Astrocyte (in vitro differentiated cells and primary cell): ENCODE measurements around the gene MFAP2. TPM values are rescaled to one million over a fixed set of nuclear protein-coding genes. Genes with fewer than 3 reads are reported as not detected.

Source experiments
- DNase-seq: peaks from one replicate; pipeline ENCODE4 v3.0.0-alpha.2; 2010; ENCODE audit warnings: low read depth
- FAIRE-seq: peaks from 2 replicates; lab custom pipeline; 2011; peaks lifted over from hg19 to GRCh38; lab: Jason Lieb, UNC
- H2AFZ ChIP-seq: 2 replicates; pipeline ENCODE4 v1.6.0; 2012; ENCODE audit warnings: low read depth, low read length, inconsistent platforms
- H3K27ac ChIP-seq: 2 replicates; pipeline ENCODE4 v1.5.1; 2011; ENCODE audit warnings: low read depth, low read length, inconsistent platforms
- H3K27me3 ChIP-seq: 2 replicates; pipeline ENCODE4 v1.6.0; 2011; ENCODE audit warnings: low read length, inconsistent platforms; ENCODE audit not compliant: insufficient read depth
- H3K36me3 ChIP-seq: 2 replicates; pipeline ENCODE4 v1.5.1; 2011; ENCODE audit warnings: low read length, inconsistent platforms; ENCODE audit not compliant: insufficient read depth
- H3K4me1 ChIP-seq: 2 replicates; pipeline ENCODE4 v1.5.1; 2011; ENCODE audit warnings: low read length, inconsistent platforms; ENCODE audit not compliant: insufficient read depth
- H3K4me2 ChIP-seq: 2 replicates; pipeline ENCODE4 v1.6.0; 2012; ENCODE audit warnings: low read length, inconsistent platforms
- H3K4me3 ChIP-seq: 2 replicates; pipeline ENCODE4 v1.5.1; 2011; ENCODE audit warnings: low read depth, mild to moderate bottlenecking, low read length, inconsistent platforms; ENCODE audit not compliant: insufficient read depth
- H3K79me2 ChIP-seq: 2 replicates; pipeline ENCODE4 v1.6.0; 2012; ENCODE audit warnings: mild to moderate bottlenecking, low read length, inconsistent platforms; ENCODE audit not compliant: insufficient read depth
- H3K9ac ChIP-seq: 2 replicates; pipeline ENCODE4 v1.6.0; 2012; ENCODE audit warnings: mild to moderate bottlenecking, low read length, inconsistent platforms
- H3K9me3 ChIP-seq: 2 replicates; pipeline ENCODE4 v1.5.1; 2012; ENCODE audit warnings: low read depth, mild to moderate bottlenecking, low read length, inconsistent platforms; ENCODE audit not compliant: insufficient read depth
- H4K20me1 ChIP-seq: 2 replicates; pipeline ENCODE4 v1.6.0; 2012; ENCODE audit warnings: low read length, inconsistent platforms; ENCODE audit not compliant: insufficient read depth
- H3K27ac Mint-ChIP-seq: one replicate; pipeline ENCODE4 v1.8.0; 2021; ENCODE audit warnings: mild to moderate bottlenecking, mixed read lengths; ENCODE audit not compliant: unreplicated experiment
- H3K27me3 Mint-ChIP-seq: one replicate; pipeline ENCODE4 v1.8.0; 2021; ENCODE audit warnings: low read depth, mixed read lengths; ENCODE audit not compliant: unreplicated experiment
- H3K36me3 Mint-ChIP-seq: one replicate; pipeline ENCODE4 v1.8.0; 2021; ENCODE audit warnings: low read depth, mixed read lengths; ENCODE audit not compliant: unreplicated experiment
- H3K4me1 Mint-ChIP-seq: one replicate; pipeline ENCODE4 v1.8.0; 2021; ENCODE audit warnings: low read depth, mixed read lengths; ENCODE audit not compliant: unreplicated experiment
- H3K4me3 Mint-ChIP-seq: one replicate; pipeline ENCODE4 v1.8.0; 2021; ENCODE audit warnings: mild to moderate bottlenecking, moderate library complexity, mixed read lengths; ENCODE audit not compliant: unreplicated experiment
- H3K9me3 Mint-ChIP-seq: one replicate; pipeline ENCODE4 v1.8.0; 2021; ENCODE audit warnings: mild to moderate bottlenecking, mixed read lengths; ENCODE audit not compliant: unreplicated experiment
- EZH2 ChIP-seq: IDR thresholded peaks from 2 replicates; pipeline ENCODE4 v1.6.1; 2012; ENCODE audit warnings: mild to moderate bottlenecking, low read length, inconsistent platforms; ENCODE audit not compliant: insufficient read depth
- total RNA-seq: library from RNA; stranded (reverse); gene quantifications from 2 replicates; pipeline ENCODE4 v1.2.1, GENCODE V29; 2021
- TF ChIP-seq, protein P1 (sequence below): IDR thresholded peaks from 2 replicates; pipeline ENCODE4 v1.5.1; 2011; ENCODE audit warnings: low read depth, mild to moderate bottlenecking, inconsistent platforms, low read length, moderate library complexity; ENCODE audit not compliant: insufficient read depth

MFAP2 gene
- total RNA-seq, 1 donor from 2014 or later: 121 TPM

DNA sequence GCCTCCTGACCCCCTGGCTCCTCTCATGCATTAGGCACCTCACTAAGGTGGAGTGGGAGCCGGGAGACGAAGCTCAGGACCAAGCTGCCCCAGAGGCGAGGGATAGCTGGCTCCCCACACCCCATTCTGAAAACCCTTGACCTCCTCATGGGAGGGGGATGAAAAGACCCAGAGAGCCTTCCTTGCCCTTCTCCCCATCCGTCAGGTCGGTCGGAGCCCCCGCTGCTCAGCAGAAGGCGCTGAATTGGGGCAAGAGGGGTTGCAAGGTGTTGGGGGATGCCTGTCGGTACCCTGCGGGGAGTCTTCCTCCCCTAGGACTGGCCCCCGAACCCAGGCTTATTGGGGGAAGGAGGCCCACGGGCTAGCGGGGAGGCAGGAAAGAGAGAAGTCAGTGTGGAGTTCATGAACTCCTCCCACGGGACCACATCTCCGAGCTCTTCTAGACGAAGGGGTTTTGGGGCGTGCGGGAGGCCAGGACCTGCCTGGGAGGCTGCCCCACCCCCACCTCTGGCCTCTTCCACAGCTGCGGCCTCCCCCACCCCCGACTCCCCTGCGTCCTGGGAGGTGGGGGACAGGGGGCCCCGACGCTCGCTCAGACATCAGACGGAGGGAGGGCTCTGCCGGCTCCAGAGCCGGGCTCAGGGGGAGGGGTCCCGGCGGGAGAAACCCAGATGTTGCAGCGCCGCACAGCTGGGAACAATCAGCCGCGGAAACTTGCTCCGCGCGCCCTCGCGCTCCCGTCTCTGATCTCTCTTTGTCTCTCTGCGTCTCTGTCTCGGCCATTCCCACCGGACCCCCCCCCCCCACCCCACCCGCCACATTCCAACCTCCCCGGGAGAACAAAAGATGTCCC lies 719 bp downstream of the MFAP2 start:
- Histone ChIP-seq H3K27ac (peak overlapping the region; percentile 89), H3K9me3 (no peaks in the 10 kb centered on the region), H3K4me3 (peak overlapping the region; percentile 80), H3K9ac (peak overlapping the region; percentile 87), H2AFZ (no peak overlapping the region), H4K20me1 (peaks cover 46% of the 10 kb centered on the region), H3K4me2 (peak overlapping the region; percentile 99), H3K4me1 (peaks cover 44% of the 10 kb centered on the region), H3K27me3 (no peaks in the 10 kb centered on the region), H3K79me2 (peaks cover 51% of the 10 kb centered on the region), H3K36me3 (no peaks in the 10 kb centered on the region)
- FAIRE-seq (no peak), DNase-seq (no peak)
- Mint-ChIP-seq H3K9me3 (no peaks in the 10 kb centered on the region), H3K36me3 (peaks cover 3% of the 10 kb centered on the region), H3K27ac (peak overlapping the region; percentile 41), H3K4me1 (peaks cover 21% of the 10 kb centered on the region), H3K4me3 (peak overlapping the region; percentile 85), H3K27me3 (no peaks in the 10 kb centered on the region)
- TF ChIP-seq EZH2: no peak
- TF ChIP-seq, protein P1, sequence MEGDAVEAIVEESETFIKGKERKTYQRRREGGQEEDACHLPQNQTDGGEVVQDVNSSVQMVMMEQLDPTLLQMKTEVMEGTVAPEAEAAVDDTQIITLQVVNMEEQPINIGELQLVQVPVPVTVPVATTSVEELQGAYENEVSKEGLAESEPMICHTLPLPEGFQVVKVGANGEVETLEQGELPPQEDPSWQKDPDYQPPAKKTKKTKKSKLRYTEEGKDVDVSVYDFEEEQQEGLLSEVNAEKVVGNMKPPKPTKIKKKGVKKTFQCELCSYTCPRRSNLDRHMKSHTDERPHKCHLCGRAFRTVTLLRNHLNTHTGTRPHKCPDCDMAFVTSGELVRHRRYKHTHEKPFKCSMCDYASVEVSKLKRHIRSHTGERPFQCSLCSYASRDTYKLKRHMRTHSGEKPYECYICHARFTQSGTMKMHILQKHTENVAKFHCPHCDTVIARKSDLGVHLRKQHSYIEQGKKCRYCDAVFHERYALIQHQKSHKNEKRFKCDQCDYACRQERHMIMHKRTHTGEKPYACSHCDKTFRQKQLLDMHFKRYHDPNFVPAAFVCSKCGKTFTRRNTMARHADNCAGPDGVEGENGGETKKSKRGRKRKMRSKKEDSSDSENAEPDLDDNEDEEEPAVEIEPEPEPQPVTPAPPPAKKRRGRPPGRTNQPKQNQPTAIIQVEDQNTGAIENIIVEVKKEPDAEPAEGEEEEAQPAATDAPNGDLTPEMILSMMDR: no peak

DNA sequence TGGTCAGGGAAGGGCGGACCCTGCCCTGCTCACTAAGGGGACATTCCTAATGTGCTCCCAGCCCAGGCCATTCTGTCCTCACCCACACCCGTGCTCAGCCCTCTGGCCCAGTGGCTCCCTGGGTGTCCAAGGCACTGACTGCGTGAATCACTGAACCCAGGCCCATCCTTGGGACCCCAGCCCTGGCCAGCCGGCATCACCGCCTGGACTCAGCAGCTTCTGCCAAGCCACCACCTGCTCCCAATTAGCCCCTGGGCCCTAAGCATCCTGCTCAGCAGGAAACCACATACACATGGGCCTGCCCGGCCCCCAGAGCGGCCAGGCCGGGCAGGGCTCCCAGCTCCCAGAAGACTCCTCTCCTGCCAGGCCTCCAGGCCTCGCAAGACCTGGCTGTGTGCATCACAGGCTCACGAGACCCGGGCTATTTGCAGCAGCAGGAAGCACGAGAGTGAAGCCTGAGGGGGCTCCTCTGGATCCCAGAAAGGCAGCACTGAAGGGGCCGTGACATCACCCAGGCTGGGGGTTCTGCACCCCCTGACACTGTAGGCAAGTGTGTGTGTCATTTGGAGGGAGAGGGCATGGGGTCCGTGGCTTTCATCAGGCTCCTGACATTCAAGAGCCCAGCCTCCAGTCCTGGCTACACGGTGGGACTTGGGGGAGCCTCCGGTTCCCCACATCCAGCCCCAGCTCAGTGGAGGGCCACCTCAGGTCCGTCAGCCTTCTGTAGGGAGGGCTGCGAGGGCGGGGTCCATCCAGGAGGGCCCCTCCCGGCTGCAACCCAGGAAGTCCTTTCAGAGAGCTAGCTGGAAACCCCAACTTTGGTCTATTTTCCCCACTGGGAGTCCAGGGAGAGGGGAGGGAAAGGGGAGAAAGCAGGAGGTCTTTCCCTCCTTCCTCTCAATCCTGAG lies 1.6 kb downstream of the MFAP2 start:
- Histone ChIP-seq H4K20me1 (peaks cover 46% of the 10 kb centered on the region), H3K9ac (peak overlapping the region; percentile 87), H3K27ac (peak overlapping the region; percentile 76), H3K79me2 (peaks cover 51% of the 10 kb centered on the region), H3K4me1 (peaks cover 38% of the 10 kb centered on the region), H3K4me2 (peak overlapping the region; percentile 99), H3K4me3 (peak overlapping the region; percentile 80), H3K36me3 (no peaks in the 10 kb centered on the region), H3K27me3 (no peaks in the 10 kb centered on the region), H3K9me3 (no peaks in the 10 kb centered on the region), H2AFZ (no peak overlapping the region)
- TF ChIP-seq, protein P1: no peak
- TF ChIP-seq EZH2: no peak
- peak overlapping the region; percentile 41 for H3K27ac Mint-ChIP-seq
- DNase-seq: peak; percentile 90
- peaks cover 16% of the 10 kb centered on the region for H3K4me1 Mint-ChIP-seq
- H3K36me3 Mint-ChIP-seq: peaks cover 3% of the 10 kb centered on the region
- H3K4me3 Mint-ChIP-seq: peak overlapping the region; percentile 85
- no peaks in the 10 kb centered on the region for H3K9me3 Mint-ChIP-seq
- FAIRE-seq: no peak
- no peaks in the 10 kb centered on the region for H3K27me3 Mint-ChIP-seq
